ENCODE results near the gene ATRNL1.

ATRNL1 gene

DNA sequence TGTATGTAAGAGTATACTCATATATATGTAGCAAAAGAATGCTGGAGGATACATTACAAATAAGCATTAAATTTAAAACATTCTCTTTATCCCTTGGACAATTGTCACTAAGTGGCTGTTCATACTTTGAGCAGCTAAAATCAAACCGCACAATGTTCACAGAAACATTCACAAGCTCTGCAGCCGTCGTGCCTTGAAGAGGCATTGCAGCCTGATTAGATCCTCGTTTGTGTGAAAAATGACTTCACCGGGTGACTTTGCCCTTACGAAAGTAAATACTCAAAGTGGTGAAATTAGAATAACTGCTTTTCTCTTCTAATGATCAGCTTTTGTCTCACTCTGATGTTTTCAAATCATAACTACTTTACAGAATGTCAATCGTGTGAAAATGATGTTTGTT is 860.8 kb downstream of the ATRNL1 start:
- no peaks in the 10 kb centered on the region for H3K36me3 ChIP-seq (ENCODE audit: control insufficient read depth, insufficient read depth, low read length)
- no peak for TF ChIP-seq CTCF (IDR thresholded peaks at IDR 0.05; ENCODE audit: insufficient read depth, low read length, poor library complexity, severe bottlenecking)
- H3K27me3 ChIP-seq (replicated peaks; ENCODE audit: control insufficient read depth, insufficient read depth, low read length) = no peaks in the 10 kb centered on the region
- DNase-seq (ENCODE audit: extremely low read depth, insufficient read length) = no peak
- H3K4me3 ChIP-seq (replicated peaks; ENCODE audit: low read depth, low read length) = no peak overlapping the region

DNA sequence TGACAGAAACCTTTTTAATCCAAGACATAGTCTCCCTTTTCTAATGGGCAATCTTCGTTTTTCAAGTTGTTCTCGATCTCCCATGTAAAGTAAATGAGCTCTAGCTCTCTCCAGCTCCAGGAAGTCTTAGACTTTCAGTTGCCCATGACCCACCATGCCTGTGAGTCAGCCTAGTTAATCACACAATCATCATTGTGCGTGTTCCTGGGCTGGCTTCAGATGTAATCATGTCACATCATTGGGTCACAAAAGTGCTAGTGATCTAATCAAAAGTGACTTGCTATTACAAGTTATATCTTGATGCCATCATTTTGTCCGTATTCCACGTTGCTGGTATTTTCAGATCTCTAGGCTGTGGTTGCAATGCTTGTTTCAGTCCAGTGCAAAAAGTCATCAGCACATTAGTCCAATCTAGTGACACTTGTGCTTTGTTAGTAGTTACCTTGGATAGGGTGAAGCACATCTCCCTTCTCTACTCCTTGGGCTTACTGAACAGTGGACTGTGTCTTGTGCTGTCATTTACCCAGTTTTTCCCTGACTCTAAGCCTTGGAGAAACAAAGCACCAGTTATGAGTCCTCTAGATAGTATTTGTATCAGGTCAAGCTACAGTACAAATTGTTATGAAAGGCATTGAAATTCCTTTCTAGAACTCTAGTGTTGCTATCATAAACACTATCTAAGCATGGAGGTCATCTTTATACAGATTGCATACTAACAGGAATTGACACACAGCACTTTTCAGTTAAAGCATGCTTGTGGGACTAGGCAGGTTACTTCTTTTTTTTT is 863.3 kb downstream of the ATRNL1 start:
- Histone ChIP-seq H3K4me3 (replicated peaks; ENCODE audit: low read depth, low read length) (no peak overlapping the region), H3K36me3 (ENCODE audit: control insufficient read depth, insufficient read depth, low read length) (no peaks in the 10 kb centered on the region), H3K27me3 (replicated peaks; ENCODE audit: control insufficient read depth, insufficient read depth, low read length) (no peaks in the 10 kb centered on the region)
- DNase-seq (ENCODE audit: extremely low read depth, insufficient read length) = no peak
- TF ChIP-seq CTCF (IDR thresholded peaks at IDR 0.05; ENCODE audit: insufficient read depth, low read length, poor library complexity, severe bottlenecking) = no peak

- TF ChIP-seq CTCF (IDR thresholded peaks at IDR 0.05; ENCODE audit: insufficient read depth, low read length, poor library complexity, severe bottlenecking) = no peak
- no peak overlapping the region for H3K4me3 ChIP-seq (replicated peaks; ENCODE audit: low read depth, low read length)
- H3K36me3 ChIP-seq (ENCODE audit: control insufficient read depth, insufficient read depth, low read length) = no peaks in the 10 kb centered on the region
- DNase-seq (ENCODE audit: extremely low read depth, insufficient read length) = no peak
- no peaks in the 10 kb centered on the region for H3K27me3 ChIP-seq (replicated peaks; ENCODE audit: control insufficient read depth, insufficient read depth, low read length)
These were observed 863.8 kb downstream of the ATRNL1 start for GRCh38 chr10:115957012-115957399.

DNA sequence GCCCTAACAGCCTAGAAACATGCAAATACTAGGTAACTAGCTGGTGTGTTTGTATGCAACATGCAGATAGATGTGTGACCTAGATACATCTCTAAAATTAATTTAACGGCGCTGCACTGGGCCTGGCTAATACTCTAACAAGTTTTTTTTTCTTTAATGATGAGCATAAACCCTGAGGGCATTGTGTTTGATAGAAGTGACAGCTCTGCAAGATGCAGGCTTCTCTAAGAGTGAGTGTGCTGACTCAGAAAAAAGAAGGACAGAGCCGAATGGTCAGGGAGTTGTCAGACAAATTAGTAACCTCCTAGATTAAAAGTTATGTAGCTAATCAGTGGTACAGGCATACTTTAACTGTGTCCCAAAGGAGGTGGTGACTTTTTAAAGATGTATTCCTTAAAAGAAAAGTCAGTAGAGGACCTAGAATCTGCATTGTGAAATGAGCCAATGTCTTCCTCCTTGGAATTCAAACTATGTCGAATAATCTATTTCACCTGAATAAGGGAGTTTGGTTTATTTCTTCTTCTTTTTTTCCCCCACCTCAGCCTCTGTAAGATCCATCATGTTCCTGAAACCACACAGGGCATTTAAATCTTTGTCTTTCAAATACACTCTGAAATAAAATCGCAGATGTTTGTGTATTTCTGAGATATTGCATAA is 864.7 kb downstream of the ATRNL1 start:
- TF ChIP-seq CTCF (IDR thresholded peaks at IDR 0.05; ENCODE audit: insufficient read depth, low read length, poor library complexity, severe bottlenecking) = no peak
- H3K4me3 ChIP-seq (replicated peaks; ENCODE audit: low read depth, low read length) = no peak overlapping the region
- DNase-seq (ENCODE audit: extremely low read depth, insufficient read length) = no peak

GRCh38 chr10:115963848-115964247 is 870.7 kb downstream of the ATRNL1 start:
- Histone ChIP-seq H3K4me3 (replicated peaks; ENCODE audit: low read depth, low read length) (no peak overlapping the region), H3K36me3 (ENCODE audit: control insufficient read depth, insufficient read depth, low read length) (no peaks in the 10 kb centered on the region), H3K27me3 (replicated peaks; ENCODE audit: control insufficient read depth, insufficient read depth, low read length) (no peaks in the 10 kb centered on the region)
- no peak for TF ChIP-seq CTCF (IDR thresholded peaks at IDR 0.05; ENCODE audit: insufficient read depth, low read length, poor library complexity, severe bottlenecking)
- DNase-seq (ENCODE audit: extremely low read depth, insufficient read length) = no peak

More for the DNA sequence above, 864.7 kb downstream of the ATRNL1 start:
- H3K27me3 ChIP-seq (replicated peaks; ENCODE audit: control insufficient read depth, insufficient read depth, low read length) = no peaks in the 10 kb centered on the region
- H3K36me3 ChIP-seq (ENCODE audit: control insufficient read depth, insufficient read depth, low read length) = no peaks in the 10 kb centered on the region
